Esophagus muscularis mucosa (tissue), 4 donors: ENCODE data around the gene KLHL3. TPM values are rescaled to one million over a fixed set of nuclear protein-coding genes. Genes with fewer than 3 reads are reported as not detected.

Experiments used
- DNase-seq: peaks from one replicate; pipeline ENCODE4 v3.0.0-alpha.2; 2017; ENCODE audit errors: extremely low spot score
- H3K27ac ChIP-seq, 4 donors: fragments of 200-600 bp; sonication (generic); replicated peaks in 1 of 4; 1 replicate in 3 of 4; 2 replicates in 1 of 4; pipeline ENCODE4 v1.5.1; 2016 to 2019; ENCODE audit warnings: mild to moderate bottlenecking in 1 of 4
- H3K27me3 ChIP-seq, 4 donors: fragments of 200-600 bp; sonication (generic); one replicate each; pipeline versions ENCODE4 v1.5.1 to v1.6.0; 2016 to 2019
- H3K36me3 ChIP-seq, 4 donors: fragments of 200-600 bp; sonication (generic); one replicate each; pipeline ENCODE4 v1.5.1; 2016 to 2019
- H3K4me1 ChIP-seq, 4 donors: fragments of 200-600 bp; sonication (generic); one replicate each; pipeline ENCODE4 v1.5.1; 2016 to 2019
- H3K4me3 ChIP-seq, 4 donors: fragments of 200-600 bp; sonication (generic); 1 replicate in 2 of 4; 2 replicates in 2 of 4; pipeline ENCODE4 v1.5.1; 2016 to 2019; ENCODE audit warnings: mild to moderate bottlenecking in 4 of 4, moderate library complexity in 1 of 4
- H3K9me3 ChIP-seq, 4 donors: fragments of 200-600 bp; sonication (generic); 1 replicate in 3 of 4; 2 replicates in 1 of 4; pipeline ENCODE4 v1.5.1; 2016 to 2019
- EP300 ChIP-seq: sonication (generic); formaldehyde crosslinking; IDR thresholded peaks from one replicate; pipeline ENCODE4 v1.6.1; 2017; ENCODE audit warnings: antibody characterized with exemption
- POLR2A ChIP-seq: fragments of 450-650 bp; IDR thresholded peaks from one replicate; pipeline ENCODE4 v1.6.1; 2017; ENCODE audit warnings: antibody characterized with exemption, moderate library complexity, mild to moderate bottlenecking, low read depth
- POLR2AphosphoS5 ChIP-seq, 2 donors: sonication (generic); formaldehyde crosslinking; IDR thresholded peaks; one replicate each; pipeline ENCODE4 v1.6.1; 2017; ENCODE audit warnings: antibody characterized with exemption in 2 of 2
- WGBS: methylation state at CpG from one replicate; pipeline ENCODE4 v1.1.5; 2018; 5-methylcytosine and 5-hydroxymethylcytosine counted together
- intact Hi-C: fragments of 100-400 bp; cut with DNase I; formaldehyde crosslinking; loops from one replicate; pipeline ENCODE4 v1.15.1; 2023
- total RNA-seq, 4 donors: library from RNA; depleted of rRNA; stranded (reverse); fragments of >200 nt; gene quantifications; one replicate each; pipeline versions ENCODE4 v1.1.0 to v1.2.1, GENCODE V29; 2016
- TF ChIP-seq, protein P1 (sequence below), 3 experiments: fragments of 200-600 bp in 2 of 3; fragments of 450-650 bp in 1 of 3; sonication (generic) in 2 of 3; IDR thresholded peaks; one replicate each; pipeline ENCODE4 v1.5.1; 2017 to 2019; ENCODE audit warnings: antibody characterized with exemption in 3 of 3, mild to moderate bottlenecking in 2 of 3, moderate library complexity in 1 of 3

KLHL3 gene
- total RNA-seq, 4 donors from 2014 or later = 3.0 to 7.8 (median 5.6) TPM

DNA sequence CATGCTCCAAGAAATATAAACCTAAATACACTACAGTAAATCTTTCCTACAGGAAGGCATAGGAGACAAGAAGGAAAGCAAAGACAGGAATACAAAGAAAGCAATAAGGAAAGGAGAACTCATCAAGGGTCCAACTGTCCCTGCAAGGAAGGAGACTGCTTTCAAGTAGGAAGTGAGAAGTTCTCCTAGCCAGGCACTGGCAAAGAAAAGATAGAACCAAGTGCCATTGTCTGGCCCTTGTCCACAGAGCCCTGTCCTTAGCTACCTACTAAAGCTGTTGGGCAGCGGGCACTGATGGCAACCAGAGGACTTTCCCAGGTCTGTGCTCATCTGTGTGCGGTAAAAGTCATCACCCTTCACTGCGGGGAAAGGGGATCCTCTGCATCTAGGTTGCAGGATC lies 108.2 kb downstream of the KLHL3 start:
- 100% methylated on average over 2 of the region's 3 CpGs for WGBS
- H3K27me3 ChIP-seq = no peaks in the 10 kb centered on the region
- intact Hi-C loops = no loop called here
- no peaks in the 10 kb centered on the region for H3K9me3 ChIP-seq
- peaks cover 0 to 10% (median 5%) of the 10 kb centered on the region in 4 donors for H3K36me3 ChIP-seq
- no peak for DNase-seq
- peaks cover 13 to 26% (median 17%) of the 10 kb centered on the region in 4 donors for H3K4me1 ChIP-seq
- H3K4me3 ChIP-seq = no peak overlapping the region
- TF ChIP-seq POLR2AphosphoS5 (IDR thresholded peaks at IDR 0.05) (no peak), EP300 (no peak), POLR2A (no peak)
- TF ChIP-seq, protein P1, sequence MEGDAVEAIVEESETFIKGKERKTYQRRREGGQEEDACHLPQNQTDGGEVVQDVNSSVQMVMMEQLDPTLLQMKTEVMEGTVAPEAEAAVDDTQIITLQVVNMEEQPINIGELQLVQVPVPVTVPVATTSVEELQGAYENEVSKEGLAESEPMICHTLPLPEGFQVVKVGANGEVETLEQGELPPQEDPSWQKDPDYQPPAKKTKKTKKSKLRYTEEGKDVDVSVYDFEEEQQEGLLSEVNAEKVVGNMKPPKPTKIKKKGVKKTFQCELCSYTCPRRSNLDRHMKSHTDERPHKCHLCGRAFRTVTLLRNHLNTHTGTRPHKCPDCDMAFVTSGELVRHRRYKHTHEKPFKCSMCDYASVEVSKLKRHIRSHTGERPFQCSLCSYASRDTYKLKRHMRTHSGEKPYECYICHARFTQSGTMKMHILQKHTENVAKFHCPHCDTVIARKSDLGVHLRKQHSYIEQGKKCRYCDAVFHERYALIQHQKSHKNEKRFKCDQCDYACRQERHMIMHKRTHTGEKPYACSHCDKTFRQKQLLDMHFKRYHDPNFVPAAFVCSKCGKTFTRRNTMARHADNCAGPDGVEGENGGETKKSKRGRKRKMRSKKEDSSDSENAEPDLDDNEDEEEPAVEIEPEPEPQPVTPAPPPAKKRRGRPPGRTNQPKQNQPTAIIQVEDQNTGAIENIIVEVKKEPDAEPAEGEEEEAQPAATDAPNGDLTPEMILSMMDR (IDR thresholded peaks at IDR 0.05) = no peak
- H3K27ac ChIP-seq = no peak overlapping the region

- H3K4me1 ChIP-seq = peaks cover 16 to 29% (median 19%) of the 10 kb centered on the region in 4 donors
- intact Hi-C loops = no loop called here
- TF ChIP-seq POLR2AphosphoS5 (IDR thresholded peaks at IDR 0.05) (no peak), EP300 (no peak), POLR2A (no peak)
- TF ChIP-seq, protein P1 (IDR thresholded peaks at IDR 0.05) = no peak
Measured at GRCh38 chr5:137627293-137627692, 108.6 kb downstream of the KLHL3 start.

GRCh38 chr5:137624786-137625349 lies 111.0 kb downstream of the KLHL3 start:
- H3K36me3 ChIP-seq = peaks cover 0 to 20% (median 5%) of the 10 kb centered on the region in 4 donors
- H3K27ac ChIP-seq = no peak overlapping the region
- intact Hi-C loops = no loop called here
- DNase-seq = no peak
- no peaks in the 10 kb centered on the region for H3K27me3 ChIP-seq
- TF ChIP-seq, protein P1 (IDR thresholded peaks at IDR 0.05) = no peak
- no peak for TF ChIP-seq POLR2A
- TF ChIP-seq EP300 = no peak
- TF ChIP-seq POLR2AphosphoS5 (IDR thresholded peaks at IDR 0.05) = no peak
- no peak overlapping the region for H3K4me3 ChIP-seq
- no peaks in the 10 kb centered on the region for H3K9me3 ChIP-seq
- H3K4me1 ChIP-seq = peaks cover 9 to 32% (median 9%) of the 10 kb centered on the region in 4 donors
- WGBS = 74% methylated on average over 5 of the region's 5 CpGs

More at GRCh38 chr5:137627293-137627692, 108.6 kb downstream of the KLHL3 start:
- H3K27me3 ChIP-seq = no peaks in the 10 kb centered on the region
- peak; percentile 50 for DNase-seq
- peaks cover 0 to 14% (median 5%) of the 10 kb centered on the region in 4 donors for H3K36me3 ChIP-seq
- WGBS = 64% methylated on average over 3 of the region's 3 CpGs
- no peaks in the 10 kb centered on the region for H3K9me3 ChIP-seq
- no peak overlapping the region for H3K27ac ChIP-seq
- H3K4me3 ChIP-seq = no peak overlapping the region

- no peak overlapping the region for H3K4me3 ChIP-seq
- H3K4me1 ChIP-seq = peaks cover 4 to 32% (median 7%) of the 10 kb centered on the region in 4 donors
- peaks cover 0 to 20% (median 1%) of the 10 kb centered on the region in 4 donors for H3K36me3 ChIP-seq
- H3K27ac ChIP-seq = peak overlapping the region in 1 of 4 donors; percentile 14
- DNase-seq = no peak
- intact Hi-C loops = no loop called here
- H3K27me3 ChIP-seq = no peaks in the 10 kb centered on the region
- no peaks in the 10 kb centered on the region for H3K9me3 ChIP-seq
- TF ChIP-seq POLR2AphosphoS5 (IDR thresholded peaks at IDR 0.05) = no peak
- no peak for TF ChIP-seq EP300
- no peak for TF ChIP-seq POLR2A
- TF ChIP-seq, protein P1 (IDR thresholded peaks at IDR 0.05) = no peak
- 69% methylated on average over 4 of the region's 5 CpGs for WGBS
Measured at GRCh38 chr5:137622850-137623249, 113.0 kb downstream of the KLHL3 start.
